RWPE2 (cell line): ENCODE measurements around the gene CYP4B1.

Experiments used
- ATAC-seq: fragments of 200-7000 bp; cut with Tn5 transposase; 3 replicates; pipeline ENCODE4 v1.9.1; 2021; ENCODE audit warnings: low read depth
- DNase-seq: peaks from one replicate; pipeline ENCODE4 v3.0.0-alpha.2; 2020; ENCODE audit warnings: low spot score
- H3K27ac ChIP-seq: fragments of 450-650 bp; 2 replicates; pipeline ENCODE4 v1.5.1; 2017; ENCODE audit warnings: mild to moderate bottlenecking; ENCODE audit not compliant: poor library complexity, severe bottlenecking
- H3K27me3 ChIP-seq: fragments of 250-450 bp; sonication (Bioruptor Pico); 2 replicates; pipeline ENCODE4 v1.5.1; 2021; ENCODE audit warnings: mild to moderate bottlenecking, moderate library complexity; ENCODE audit not compliant: insufficient read depth, poor library complexity, severe bottlenecking
- H3K36me3 ChIP-seq: fragments of 250-450 bp; sonication (Bioruptor Pico); 2 replicates; pipeline ENCODE4 v1.5.1; 2020; ENCODE audit warnings: low read depth, mild to moderate bottlenecking, moderate library complexity
- H3K4me1 ChIP-seq: fragments of 250-450 bp; sonication (Bioruptor Pico); 2 replicates; pipeline ENCODE4 v1.5.1; 2021; ENCODE audit warnings: mild to moderate bottlenecking, moderate library complexity; ENCODE audit not compliant: insufficient read depth, poor library complexity, severe bottlenecking
- H3K4me3 ChIP-seq: fragments of 250-450 bp; sonication (Bioruptor Pico); 2 replicates; pipeline ENCODE4 v1.5.1; 2021; ENCODE audit warnings: mild to moderate bottlenecking, moderate library complexity; ENCODE audit not compliant: severe bottlenecking
- H3K9me3 ChIP-seq: fragments of 250-450 bp; sonication (Bioruptor Pico); 2 replicates; pipeline ENCODE4 v1.5.1; 2021; ENCODE audit warnings: mild to moderate bottlenecking, moderate library complexity; ENCODE audit not compliant: severe bottlenecking
- CTCF ChIP-seq: fragments of 450-650 bp; IDR thresholded peaks from one replicate; pipeline ENCODE4 v1.5.1; 2017; ENCODE audit warnings: mild to moderate bottlenecking, moderate library complexity; ENCODE audit not compliant: poor library complexity, severe bottlenecking

The CYP4B1 gene

GRCh38 chr1:46818591-46818990 is 19.7 kb downstream of the CYP4B1 start:
- no peaks in the 10 kb centered on the region for H3K4me1 ChIP-seq
- no peak overlapping the region for H3K4me3 ChIP-seq
- H3K9me3 ChIP-seq, result no peaks in the 10 kb centered on the region
- H3K27me3 ChIP-seq, result no peaks in the 10 kb centered on the region
- H3K36me3 ChIP-seq, result no peaks in the 10 kb centered on the region
- DNase-seq (no peak), ATAC-seq (no peak)
- no peak overlapping the region for H3K27ac ChIP-seq
- TF ChIP-seq CTCF, result no peak

- no peak for DNase-seq
- H3K4me3 ChIP-seq, result no peak overlapping the region
- no peak overlapping the region for H3K27ac ChIP-seq
- H3K27me3 ChIP-seq, result no peaks in the 10 kb centered on the region
- no peaks in the 10 kb centered on the region for H3K36me3 ChIP-seq
- TF ChIP-seq CTCF, result no peak
- H3K4me1 ChIP-seq, result no peaks in the 10 kb centered on the region
- ATAC-seq, result no peak
- H3K9me3 ChIP-seq, result no peaks in the 10 kb centered on the region
Observed at GRCh38 chr1:46819335-46819734, 20.5 kb downstream of the CYP4B1 start.

- Histone ChIP-seq H3K36me3 (no peaks in the 10 kb centered on the region), H3K4me3 (no peak overlapping the region), H3K9me3 (no peaks in the 10 kb centered on the region), H3K4me1 (no peaks in the 10 kb centered on the region), H3K27me3 (no peaks in the 10 kb centered on the region), H3K27ac (no peak overlapping the region)
- ATAC-seq (no peak), DNase-seq (no peak)
- TF ChIP-seq CTCF, result no peak
Observed at GRCh38 chr1:46820076-46820475, 21.2 kb downstream of the CYP4B1 start.

GRCh38 chr1:46820560-46821060 is 21.8 kb downstream of the CYP4B1 start:
- Histone ChIP-seq H3K9me3 (no peaks in the 10 kb centered on the region), H3K27ac (no peak overlapping the region), H3K27me3 (no peaks in the 10 kb centered on the region), H3K36me3 (no peaks in the 10 kb centered on the region), H3K4me3 (no peak overlapping the region), H3K4me1 (no peaks in the 10 kb centered on the region)
- ATAC-seq (no peak), DNase-seq (no peak)
- no peak for TF ChIP-seq CTCF

- Histone ChIP-seq H3K4me1 (no peaks in the 10 kb centered on the region), H3K27ac (no peak overlapping the region), H3K27me3 (no peaks in the 10 kb centered on the region), H3K9me3 (no peaks in the 10 kb centered on the region), H3K4me3 (no peak overlapping the region), H3K36me3 (no peaks in the 10 kb centered on the region)
- ATAC-seq (no peak), DNase-seq (no peak)
- TF ChIP-seq CTCF, result no peak
Observed at GRCh38 chr1:46822248-46822826, 23.5 kb downstream of the CYP4B1 start.
